ENCODE data around the gene MGST2. TPM values are rescaled to one million over a fixed set of nuclear protein-coding genes. Genes with fewer than 3 reads are reported as not detected.

MGST2 gene
- total RNA-seq, 1 donor from 2014 or later, result 66.3 TPM

GRCh38 chr4:139686988-139687387, 21.4 kb downstream of the MGST2 start:
- no peak for DNase-seq (ENCODE audit: low read depth)
- no peak for TF ChIP-seq CTCF (conservative IDR thresholded peaks at IDR 0.05; ENCODE audit: low read depth, low read length)
- no peak overlapping the region for H3K4me3 ChIP-seq (ENCODE audit: low read depth, low read length)

DNA sequence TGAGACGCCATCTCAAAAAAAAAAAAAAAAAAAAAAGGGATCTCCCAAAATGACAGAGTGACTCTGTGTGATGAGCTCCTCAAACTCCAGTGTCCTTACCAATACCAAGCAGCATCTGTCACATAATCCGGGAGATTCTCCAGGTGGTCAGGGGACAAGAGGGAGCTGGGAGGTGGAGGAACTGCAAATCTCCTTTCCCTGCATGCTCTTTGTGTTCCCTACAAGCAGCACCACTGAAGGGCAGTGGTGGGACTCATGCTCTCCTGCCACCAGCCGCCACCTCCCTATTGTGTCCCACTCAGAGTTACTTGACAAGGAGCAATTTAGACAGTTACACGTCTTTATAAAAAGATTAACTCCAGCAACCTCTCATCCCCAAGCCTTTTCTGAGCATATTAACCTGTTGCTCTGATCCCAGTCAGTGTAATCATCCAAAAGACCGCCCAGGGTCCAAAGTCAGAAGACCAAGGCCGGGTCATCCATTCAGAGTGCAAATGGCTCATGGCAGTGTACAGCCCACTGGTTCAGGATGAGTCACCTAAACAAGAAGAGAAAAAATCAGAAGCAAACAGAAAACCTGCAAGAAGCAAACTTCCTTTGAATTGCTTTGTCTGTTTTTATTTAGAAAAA, 23.6 kb downstream of the MGST2 start:
- TF ChIP-seq CTCF (conservative IDR thresholded peaks at IDR 0.05; ENCODE audit: low read depth, low read length), result no peak
- H3K4me3 ChIP-seq (ENCODE audit: low read depth, low read length), result no peak overlapping the region
- DNase-seq (ENCODE audit: low read depth), result peak; percentile 54

- TF ChIP-seq CTCF (conservative IDR thresholded peaks at IDR 0.05; ENCODE audit: low read depth, low read length), result no peak
- DNase-seq (ENCODE audit: low read depth), result no peak
- no peak overlapping the region for H3K4me3 ChIP-seq (ENCODE audit: low read depth, low read length)
Measured at GRCh38 chr4:139690419-139690818, 24.8 kb downstream of the MGST2 start.

GRCh38 chr4:139692309-139693012, 26.8 kb downstream of the MGST2 start:
- no peak overlapping the region for H3K4me3 ChIP-seq (ENCODE audit: low read depth, low read length)
- peak; percentile 32 for TF ChIP-seq CTCF (conservative IDR thresholded peaks at IDR 0.05; ENCODE audit: low read depth, low read length)
- DNase-seq (ENCODE audit: low read depth), result no peak

GRCh38 chr4:139694522-139695107, 29.0 kb downstream of the MGST2 start:
- no peak for TF ChIP-seq CTCF (conservative IDR thresholded peaks at IDR 0.05; ENCODE audit: low read depth, low read length)
- no peak overlapping the region for H3K4me3 ChIP-seq (ENCODE audit: low read depth, low read length)
- DNase-seq (ENCODE audit: low read depth), result no peak

- no peak for DNase-seq (ENCODE audit: low read depth)
- no peak overlapping the region for H3K4me3 ChIP-seq (ENCODE audit: low read depth, low read length)
- no peak for TF ChIP-seq CTCF (conservative IDR thresholded peaks at IDR 0.05; ENCODE audit: low read depth, low read length)
Measured at GRCh38 chr4:139696491-139696890, 30.9 kb downstream of the MGST2 start.

All from epithelial cell of proximal tubule (primary cell).